T-helper 2 cell treated with Interferon-gamma antibody and Interleukin-4, amounts not matched to agents 100 ng/mL and 5 ng/mL, for 36 hours (primary cell): ENCODE results near the gene SLC12A7. TPM values are rescaled to one million over a fixed set of nuclear protein-coding genes. Genes with fewer than 3 reads are reported as not detected.

Experiments used
- intact Hi-C: fragments of 100-400 bp; cut with micrococcal nuclease; formaldehyde crosslinking; loops from one replicate; pipeline ENCODE4 v1.15.1; 2023
- total RNA-seq: library from RNA; stranded (reverse); gene quantifications from 2 replicates; pipeline ENCODE4 v1.2.3, GENCODE V29; 2022

The SLC12A7 gene
- total RNA-seq, 1 donor from 2014 or later = 107 TPM

GRCh38 chr5:1112596-1113331, 901 bp upstream of the SLC12A7 start:
- intact Hi-C loops = loop anchor here (5.0 kb wide), 1 partner anchor 330 kb away; the partner anchor contains the start of gene ZDHHC11B

- intact Hi-C loops = loop anchor here (5.0 kb wide), 1 partner anchor 329 kb away; the partner anchor contains the start of gene ZDHHC11B
These were observed 579 bp downstream of the SLC12A7 start for GRCh38 chr5:1111241-1111726.

GRCh38 chr5:1110307-1111240, 1.3 kb downstream of the SLC12A7 start:
- intact Hi-C loops = loop anchor here (5.0 kb wide), 1 partner anchor 328 kb away; the partner anchor contains the start of gene ZDHHC11B

- intact Hi-C loops = loop anchor here (5.0 to 10.0 kb wide), 4 partner anchors 105 to 327 kb away; partner anchors contain the start of genes CLPTM1L, NKD2 and ZDHHC11B
These were observed 2.1 kb downstream of the SLC12A7 start for GRCh38 chr5:1109542-1110306.

- intact Hi-C loops = loop anchor here (5.0 to 10.0 kb wide), 3 partner anchors 104 to 278 kb away; partner anchors contain the start of genes CLPTM1L and NKD2
These were observed 3.0 kb downstream of the SLC12A7 start for GRCh38 chr5:1108865-1109174.

- intact Hi-C loops = loop anchor here (5.0 to 10.0 kb wide), 3 partner anchors 103 to 279 kb away; partner anchors contain the start of genes CLPTM1L and NKD2
These were observed 3.6 kb downstream of the SLC12A7 start for GRCh38 chr5:1108023-1108864.

GRCh38 chr5:1107167-1108022, 4.5 kb downstream of the SLC12A7 start:
- intact Hi-C loops = loop anchor here (2.0 to 10.0 kb wide), 4 partner anchors 33 to 280 kb away; partner anchors contain the start of genes CLPTM1L and NKD2

GRCh38 chr5:1106385-1107166, 5.3 kb downstream of the SLC12A7 start:
- intact Hi-C loops = loop anchor here (2.0 to 10.0 kb wide), 4 partner anchors 34 to 281 kb away; partner anchors contain the start of genes CLPTM1L and NKD2

GRCh38 chr5:1105350-1106265, 6.3 kb downstream of the SLC12A7 start:
- intact Hi-C loops = loop anchor here (2.0 to 10.0 kb wide), 4 partner anchors 35 to 282 kb away; partner anchors contain the start of genes CLPTM1L and NKD2

- intact Hi-C loops = loop anchor here (1.0 to 10.0 kb wide), 4 partner anchors 100 to 283 kb away; partner anchors contain the start of genes CLPTM1L and NKD2
These were observed 7.4 kb downstream of the SLC12A7 start for GRCh38 chr5:1104327-1105006.

GRCh38 chr5:1103505-1104326, 8.1 kb downstream of the SLC12A7 start:
- intact Hi-C loops = loop anchor here (1.0 to 10.0 kb wide), 3 partner anchors 99 to 241 kb away; partner anchors contain the start of genes CLPTM1L and NKD2

- intact Hi-C loops = loop anchor here (10.0 kb wide), 2 partner anchors 98 to 242 kb away; partner anchors contain the start of genes CLPTM1L and NKD2
These were observed 8.8 kb downstream of the SLC12A7 start for GRCh38 chr5:1103093-1103492.

GRCh38 chr5:1101961-1102713, 9.7 kb downstream of the SLC12A7 start:
- intact Hi-C loops = loop anchor here (10.0 kb wide), 2 partner anchors 97 to 243 kb away; partner anchors contain the start of genes CLPTM1L and NKD2
